GM12878 (cell line): ENCODE results near the gene DPP6. TPM values are rescaled to one million over a fixed set of nuclear protein-coding genes. Genes with fewer than 3 reads are reported as not detected.

Source experiments
- ATAC-seq: fragments of 200-7000 bp; cut with Tn5 transposase; 3 replicates; pipeline ENCODE4 v1.9.1; 2020; ENCODE audit warnings: mild to moderate bottlenecking, moderate library complexity
- BruUV-seq: library from RNA; stranded (reverse); fragments of 400-500 nt; replicated peaks from 2 replicates; lab custom pipeline; 2021; lab: Mats Ljungman, UMichigan
- CTCF ChIA-PET: fragments of 300-600 bp; sonication (Branson Sonifier 250); formaldehyde crosslinking; extraction: SDS; loops from one replicate; lab custom pipeline; 2021; ENCODE audit warnings: inconsistent platforms; lab: Yijun Ruan, JAX
- POLR2A ChIA-PET: fragments of 350-600 bp; formaldehyde crosslinking; extraction: SDS; loops from one replicate; lab custom pipeline; 2021; ENCODE audit warnings: inconsistent platforms; lab: Charles Lee
- RAD21 ChIA-PET: fragments of 300-600 bp; sonication (Branson Sonifier 250); formaldehyde crosslinking; loops from one replicate; lab custom pipeline; 2023; ENCODE audit warnings: antibody characterized with exemption; ENCODE audit not compliant: unreplicated experiment; lab: Charles Lee
- SMC1A ChIA-PET: fragments of 300-600 bp; sonication (Branson Sonifier 250); formaldehyde crosslinking; loops from one replicate; lab custom pipeline; 2023; ENCODE audit not compliant: unreplicated experiment, uncharacterized antibody; lab: Charles Lee
- DNase-seq: peaks from one replicate; pipeline ENCODE4 v3.0.0-alpha.2; 2011; ENCODE audit warnings: low read depth, low spot score
- FAIRE-seq: peaks from 3 replicates; lab custom pipeline; 2011; peaks lifted over from hg19 to GRCh38; lab: Jason Lieb, UNC
- H2AFZ ChIP-seq: 2 replicates; pipeline ENCODE4 v1.6.0; 2011; ENCODE audit warnings: low read depth, low read length, control low read depth; ENCODE audit not compliant: control insufficient read depth
- H3K27ac ChIP-seq: 2 replicates; pipeline ENCODE4 v1.5.1; 2011; ENCODE audit warnings: control low read depth; ENCODE audit not compliant: control insufficient read depth, insufficient read depth
- H3K27me3 ChIP-seq, 2 experiments: replicated peaks in 1 of 2; 2 replicates each; pipeline versions ENCODE4 v1.6.0 to v1.6.1; 2011; ENCODE audit warnings: low read length in 1 of 2; ENCODE audit not compliant: control insufficient read depth in 2 of 2, insufficient read depth in 2 of 2
- H3K36me3 ChIP-seq, 2 experiments: 2 replicates each; pipeline ENCODE4 v1.5.1; 2011; ENCODE audit warnings: low read length in 1 of 2; ENCODE audit not compliant: control insufficient read depth in 2 of 2, insufficient read depth in 2 of 2
- H3K4me1 ChIP-seq: 2 replicates; pipeline ENCODE4 v1.6.1; 2011; ENCODE audit warnings: mild to moderate bottlenecking, low read length, moderate library complexity, mixed read lengths; ENCODE audit not compliant: control insufficient read depth, insufficient read depth
- H3K4me2 ChIP-seq: 2 replicates; pipeline ENCODE4 v1.6.0; 2011; ENCODE audit warnings: control low read depth; ENCODE audit not compliant: control insufficient read depth, insufficient read depth
- H3K4me3 ChIP-seq: fragments of 200-600 bp; sonication (generic); 2 replicates; pipeline ENCODE4 v1.5.1; 2016
- H3K79me2 ChIP-seq: 2 replicates; pipeline ENCODE4 v1.6.0; 2011; ENCODE audit warnings: low read length; ENCODE audit not compliant: control insufficient read depth, insufficient read depth
- H3K9ac ChIP-seq: 2 replicates; pipeline ENCODE4 v1.8.0; 2011; ENCODE audit warnings: low read length, control low read depth, mixed read lengths; ENCODE audit not compliant: control insufficient read depth, insufficient read depth
- H3K9me3 ChIP-seq: replicated peaks from 3 replicates; pipeline ENCODE4 v1.5.1; 2011; ENCODE audit warnings: mild to moderate bottlenecking, low read length; ENCODE audit not compliant: control insufficient read depth, insufficient read depth
- H4K20me1 ChIP-seq: 2 replicates; pipeline ENCODE4 v1.6.0; 2011; ENCODE audit not compliant: control insufficient read depth, insufficient read depth
- CBX3 ChIP-seq: fragments of 200-600 bp; sonication (generic); IDR thresholded peaks from 2 replicates; pipeline ENCODE4 v1.6.1; 2016; ENCODE audit warnings: low read depth, borderline replicate concordance
- FOXK2 ChIP-seq: fragments of 450-650 bp; IDR thresholded peaks from 2 replicates; pipeline ENCODE4 v1.6.1; 2017; ENCODE audit warnings: mild to moderate bottlenecking, moderate library complexity
- FOXM1 ChIP-seq: IDR thresholded peaks from 2 replicates; pipeline ENCODE4 v1.6.1; 2012; ENCODE audit warnings: low read depth, mild to moderate bottlenecking, inconsistent platforms, low read length, moderate library complexity
- KAT2A ChIP-seq: conservative IDR thresholded peaks from 2 replicates; pipeline ENCODE4 v1.6.1; 2011; ENCODE audit warnings: low read depth, low read length; ENCODE audit not compliant: control insufficient read depth
- KDM1A ChIP-seq: fragments of 200-600 bp; sonication (generic); IDR thresholded peaks from 2 replicates; pipeline ENCODE4 v1.6.1; 2016; ENCODE audit warnings: borderline replicate concordance
- KLF5 ChIP-seq: fragments of 450-650 bp; IDR thresholded peaks from 2 replicates; pipeline ENCODE4 v1.6.1; 2014; ENCODE audit warnings: mild to moderate bottlenecking; ENCODE audit not compliant: partially characterized antibody
- NR2C2 ChIP-seq: IDR thresholded peaks from 2 replicates; pipeline ENCODE4 v1.6.1; 2011; ENCODE audit warnings: borderline replicate concordance, low read depth; ENCODE audit not compliant: control insufficient read depth, insufficient read length
- PML ChIP-seq: IDR thresholded peaks from 2 replicates; pipeline ENCODE4 v1.6.1; 2012; ENCODE audit warnings: low read length, inconsistent platforms
- SIN3A ChIP-seq: IDR thresholded peaks from 2 replicates; pipeline ENCODE4 v1.6.1; 2012; ENCODE audit warnings: low read depth, low read length, improper control_type of control experiment
- TBL1XR1 ChIP-seq: IDR thresholded peaks from 2 replicates; pipeline ENCODE4 v1.6.1; 2012; ENCODE audit warnings: low read depth, low read length, improper control_type of control experiment
- TCF7 ChIP-seq: IDR thresholded peaks from 2 replicates; pipeline ENCODE4 v1.6.1; 2014; ENCODE audit warnings: antibody characterized with exemption, borderline replicate concordance
- YY1 ChIP-seq: IDR thresholded peaks from 2 replicates; pipeline ENCODE4 v1.6.1; 2011; ENCODE audit warnings: low read depth, mild to moderate bottlenecking, low read length
- ZNF24 ChIP-seq: fragments of 450-650 bp; IDR thresholded peaks from 2 replicates; pipeline ENCODE4 v1.6.1; 2017; ENCODE audit warnings: antibody characterized with exemption, mild to moderate bottlenecking
- ZNF384 ChIP-seq: IDR thresholded peaks from 2 replicates; pipeline ENCODE4 v1.6.1; 2012; ENCODE audit warnings: low read depth, mild to moderate bottlenecking, low read length, improper control_type of control experiment, borderline replicate concordance
- WGBS: methylation state at CpG from one replicate; pipeline ENCODE4 v1.1.6; 2016; ENCODE audit warnings: low lambda C conversion rate; ENCODE audit not compliant: insufficient replicate concordance, insufficient coverage; ENCODE audit errors: missing lambda C conversion rate; 5-methylcytosine and 5-hydroxymethylcytosine counted together
- in situ Hi-C: fragments of 300-500 bp; cut with MboI; formaldehyde crosslinking; loops from 9 replicates; pipeline ENCODE4 v1.14.3; 2018; ENCODE audit warnings: mixed read lengths
- intact Hi-C: fragments of 100-400 bp; cut with micrococcal nuclease; formaldehyde crosslinking; loops from one replicate; pipeline ENCODE4 v1.14.2; 2022; ENCODE audit not compliant: unreplicated experiment
- polyA plus RNA-seq, 11 experiments: library from polyadenylated mRNA; depleted of rRNA in 4 of 11; unstranded in 6 of 11; stranded (reverse) in 5 of 11; fragments of >200 nt; fragmentation: Nextera tagmentation in 4 of 11; fragmentation: Illumina TruSeq in 1 of 11; extraction: Ambion mirVana in 4 of 11; extraction: Trizol in 1 of 11; gene quantifications; 1 replicate in 1 of 11; 2 replicates in 10 of 11; pipeline versions ENCODE4 v1.2.1 to v1.2.3, GENCODE V29; 2011 to 2016; ENCODE audit warnings: inconsistent platforms in 2 of 11, missing spikeins in 2 of 11, low read depth in 1 of 11
- total RNA-seq, 4 experiments: library from RNA; depleted of rRNA in 3 of 4; stranded (reverse); fragments of >200 nt in 3 of 4; fragmentation: Illumina TruSeq in 1 of 4; extraction: Trizol in 1 of 4; gene quantifications; 2 replicates each; pipeline versions ENCODE4 v1.2.1 to v1.2.3, GENCODE V29; 2013 to 2021
- TF ChIP-seq, protein P1 (sequence below): fragments of 450-650 bp; IDR thresholded peaks from 2 replicates; pipeline ENCODE4 v1.6.1; 2017; ENCODE audit warnings: mild to moderate bottlenecking, low read depth, inconsistent platforms; ENCODE audit not compliant: poor library complexity, severe bottlenecking
- TF ChIP-seq, protein P2 (sequence below): IDR thresholded peaks from 2 replicates; pipeline ENCODE4 v1.6.1; 2011; ENCODE audit warnings: mild to moderate bottlenecking, low read depth, low read length, moderate library complexity; ENCODE audit not compliant: insufficient replicate concordance
- TF ChIP-seq, protein P3 (sequence below): fragments of 450-650 bp; IDR thresholded peaks from 2 replicates; pipeline ENCODE4 v1.6.1; 2017; ENCODE audit warnings: mild to moderate bottlenecking

The DPP6 gene
- total and polyA plus RNA-seq, 10 of the 15 experiments (the other 5 are each of a cell fraction or from before 2014, with no cell fraction given), result not detected

DNA sequence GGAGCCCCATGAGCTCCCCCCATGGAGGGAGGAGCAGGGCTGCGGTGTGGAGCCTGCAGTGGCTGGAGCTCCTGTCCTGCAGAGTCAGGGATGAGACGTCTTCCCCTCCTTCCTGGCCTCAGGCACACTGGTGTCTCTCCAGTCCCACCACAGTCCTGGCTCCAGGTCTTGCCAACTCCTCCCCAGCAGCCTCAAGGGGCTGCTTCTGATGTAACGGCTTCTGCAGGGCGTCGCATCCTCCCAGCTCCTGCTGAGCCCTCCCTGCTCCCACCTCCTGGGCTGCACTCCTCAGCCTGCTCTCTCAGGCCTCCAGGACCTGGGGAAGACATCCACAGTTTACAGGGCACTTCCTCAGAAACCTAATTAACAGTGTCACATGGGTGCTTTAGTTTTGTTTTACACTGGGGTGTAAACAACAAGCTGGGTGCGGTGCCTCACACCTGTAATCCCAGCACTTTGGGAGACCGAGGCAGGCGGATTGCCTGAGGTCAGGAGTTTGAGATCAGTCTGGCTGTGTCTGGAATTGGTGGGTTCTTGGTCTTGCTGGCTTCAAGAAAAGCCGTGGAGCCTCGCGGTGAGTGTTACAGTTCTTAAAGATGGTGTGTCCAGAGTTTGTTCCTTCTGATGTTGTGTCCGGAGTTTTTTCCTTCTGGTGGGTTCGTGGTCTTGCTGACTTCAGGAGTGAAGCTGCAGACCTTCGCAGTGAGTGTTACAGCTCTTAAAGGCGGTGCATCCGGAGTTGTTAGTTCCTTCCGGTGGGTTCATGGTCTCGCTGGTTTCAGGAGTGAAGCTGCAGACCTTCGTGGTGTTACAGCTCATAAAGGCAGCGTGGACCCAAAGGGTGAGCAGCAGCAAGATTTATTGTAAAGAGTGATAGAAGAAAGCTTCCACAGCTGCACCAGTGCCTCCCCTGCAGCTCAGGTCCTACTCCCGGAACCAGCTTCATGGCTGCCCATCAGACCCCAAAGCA lies 855.7 kb downstream of the DPP6 start:
- no peak overlapping the region for H2AFZ ChIP-seq
- TF ChIP-seq KLF5 (no peak), ZNF384 (no peak), KDM1A (no peak), YY1 (no peak), TCF7 (no peak), ZNF24 (no peak), FOXK2 (no peak), TBL1XR1 (no peak), PML (no peak), KAT2A (no peak), CBX3 (no peak), FOXM1 (no peak), NR2C2 (no peak), SIN3A (no peak)
- TF ChIP-seq, protein P1, sequence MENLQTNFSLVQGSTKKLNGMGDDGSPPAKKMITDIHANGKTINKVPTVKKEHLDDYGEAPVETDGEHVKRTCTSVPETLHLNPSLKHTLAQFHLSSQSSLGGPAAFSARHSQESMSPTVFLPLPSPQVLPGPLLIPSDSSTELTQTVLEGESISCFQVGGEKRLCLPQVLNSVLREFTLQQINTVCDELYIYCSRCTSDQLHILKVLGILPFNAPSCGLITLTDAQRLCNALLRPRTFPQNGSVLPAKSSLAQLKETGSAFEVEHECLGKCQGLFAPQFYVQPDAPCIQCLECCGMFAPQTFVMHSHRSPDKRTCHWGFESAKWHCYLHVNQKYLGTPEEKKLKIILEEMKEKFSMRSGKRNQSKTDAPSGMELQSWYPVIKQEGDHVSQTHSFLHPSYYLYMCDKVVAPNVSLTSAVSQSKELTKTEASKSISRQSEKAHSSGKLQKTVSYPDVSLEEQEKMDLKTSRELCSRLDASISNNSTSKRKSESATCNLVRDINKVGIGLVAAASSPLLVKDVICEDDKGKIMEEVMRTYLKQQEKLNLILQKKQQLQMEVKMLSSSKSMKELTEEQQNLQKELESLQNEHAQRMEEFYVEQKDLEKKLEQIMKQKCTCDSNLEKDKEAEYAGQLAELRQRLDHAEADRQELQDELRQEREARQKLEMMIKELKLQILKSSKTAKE, result no peak
- TF ChIP-seq, protein P2, sequence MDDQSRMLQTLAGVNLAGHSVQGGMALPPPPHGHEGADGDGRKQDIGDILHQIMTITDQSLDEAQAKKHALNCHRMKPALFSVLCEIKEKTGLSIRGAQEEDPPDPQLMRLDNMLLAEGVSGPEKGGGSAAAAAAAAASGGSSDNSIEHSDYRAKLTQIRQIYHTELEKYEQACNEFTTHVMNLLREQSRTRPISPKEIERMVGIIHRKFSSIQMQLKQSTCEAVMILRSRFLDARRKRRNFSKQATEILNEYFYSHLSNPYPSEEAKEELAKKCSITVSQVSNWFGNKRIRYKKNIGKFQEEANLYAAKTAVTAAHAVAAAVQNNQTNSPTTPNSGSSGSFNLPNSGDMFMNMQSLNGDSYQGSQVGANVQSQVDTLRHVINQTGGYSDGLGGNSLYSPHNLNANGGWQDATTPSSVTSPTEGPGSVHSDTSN, result no peak
- TF ChIP-seq, protein P3, sequence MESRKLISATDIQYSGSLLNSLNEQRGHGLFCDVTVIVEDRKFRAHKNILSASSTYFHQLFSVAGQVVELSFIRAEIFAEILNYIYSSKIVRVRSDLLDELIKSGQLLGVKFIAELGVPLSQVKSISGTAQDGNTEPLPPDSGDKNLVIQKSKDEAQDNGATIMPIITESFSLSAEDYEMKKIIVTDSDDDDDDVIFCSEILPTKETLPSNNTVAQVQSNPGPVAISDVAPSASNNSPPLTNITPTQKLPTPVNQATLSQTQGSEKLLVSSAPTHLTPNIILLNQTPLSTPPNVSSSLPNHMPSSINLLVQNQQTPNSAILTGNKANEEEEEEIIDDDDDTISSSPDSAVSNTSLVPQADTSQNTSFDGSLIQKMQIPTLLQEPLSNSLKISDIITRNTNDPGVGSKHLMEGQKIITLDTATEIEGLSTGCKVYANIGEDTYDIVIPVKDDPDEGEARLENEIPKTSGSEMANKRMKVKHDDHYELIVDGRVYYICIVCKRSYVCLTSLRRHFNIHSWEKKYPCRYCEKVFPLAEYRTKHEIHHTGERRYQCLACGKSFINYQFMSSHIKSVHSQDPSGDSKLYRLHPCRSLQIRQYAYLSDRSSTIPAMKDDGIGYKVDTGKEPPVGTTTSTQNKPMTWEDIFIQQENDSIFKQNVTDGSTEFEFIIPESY, result no peak
- no peak for FAIRE-seq
- ATAC-seq, result no peak
- no peak for DNase-seq
- no peak overlapping the region for H3K27ac ChIP-seq
- H4K20me1 ChIP-seq, result no peaks in the 10 kb centered on the region
- no peaks in the 10 kb centered on the region for H3K27me3 ChIP-seq
- no peaks in the 10 kb centered on the region for H3K4me1 ChIP-seq
- ChIA-PET CTCF (no interaction called here), SMC1A (interaction anchor here (0.6 kb wide), 1 partner anchor 1044 kb away, joined by 3 read pairs; no protein-coding TSS in a partner anchor), RAD21 (no interaction called here), POLR2A (interaction anchor here (0.5 kb wide), 1 partner anchor 94 kb away, joined by 11 read pairs; no protein-coding TSS in a partner anchor)
- no peak overlapping the region for H3K9ac ChIP-seq
- no peaks in the 10 kb centered on the region for H3K36me3 ChIP-seq
- H3K4me3 ChIP-seq, result no peak overlapping the region
- no peaks in the 10 kb centered on the region for H3K79me2 ChIP-seq
- 38% methylated on average over 21 of the region's 21 CpGs for WGBS
- intact Hi-C loops (no loop called here), in situ Hi-C loops (no loop called here)
- H3K4me2 ChIP-seq, result no peak overlapping the region
- H3K9me3 ChIP-seq, result peaks cover 3% of the 10 kb centered on the region; the same call in 1 of the 3 replicates
- BruUV-seq, result no TSS peak
